AG04449 (cell line): Measurements from ENCODE around the gene RGS14.

Experiments
- CTCF ChIA-PET: fragments of 350-600 bp; formaldehyde crosslinking; extraction: SDS; loops from one replicate; lab custom pipeline; 2021; ENCODE audit warnings: antibody characterized with exemption; lab: Yijun Ruan, JAX
- POLR2A ChIA-PET: fragments of 400-600, 350-600 bp; formaldehyde crosslinking; extraction: SDS; loops from one replicate; lab custom pipeline; 2020; ENCODE audit warnings: antibody characterized with exemption, inconsistent platforms; lab: Yijun Ruan, JAX
- DNase-seq: peaks from one replicate; pipeline ENCODE4 v3.0.0-alpha.2; 2010; ENCODE audit warnings: low read depth, low spot score
- H3K4me3 ChIP-seq: 2 replicates; pipeline ENCODE4 v1.5.1; 2011; ENCODE audit warnings: low read depth, mild to moderate bottlenecking, control low read depth, low read length
- CTCF ChIP-seq: IDR thresholded peaks from one replicate; pipeline ENCODE4 v1.5.1; 2011; ENCODE audit warnings: mild to moderate bottlenecking, moderate library complexity, low read length, control low read depth, inconsistent platforms; ENCODE audit not compliant: insufficient read depth; ENCODE audit errors: missing control alignments

RGS14 gene

GRCh38 chr5:177393206-177393765 lies 35.6 kb downstream of the RGS14 start:
- ChIA-PET CTCF (interaction anchor here (1.0 to 35.1 kb wide), 6 partner anchors 3 to 280 kb away, joined by 3 to 853 read pairs (median 230); partner anchors contain the start of genes F12, GRK6, PFN3 and PRR7), POLR2A (no interaction called here)
- H3K4me3 ChIP-seq = no peak overlapping the region
- no peak for DNase-seq
- no peak for TF ChIP-seq CTCF

- no peak for DNase-seq
- ChIA-PET CTCF (interaction anchor here (0.9 to 35.1 kb wide), 4 partner anchors 2 to 107 kb away, joined by 3 to 853 read pairs (median 632); partner anchors contain the start of genes F12, PFN3, PRR7 and SLC34A1), POLR2A (no interaction called here)
- H3K4me3 ChIP-seq = no peak overlapping the region
- TF ChIP-seq CTCF = no peak
Observed at GRCh38 chr5:177393990-177394389, 36.3 kb downstream of the RGS14 start.

- TF ChIP-seq CTCF = no peak
- no peak for DNase-seq
- ChIA-PET CTCF (interaction anchor here (9.4 to 35.1 kb wide), 3 partner anchors 0 to 51 kb away, joined by 412 to 853 read pairs (median 853); partner anchors contain the start of genes F12, PFN3, PRR7 and SLC34A1), POLR2A (no interaction called here)
- H3K4me3 ChIP-seq = no peak overlapping the region
Observed at GRCh38 chr5:177396078-177396477, 38.4 kb downstream of the RGS14 start.

GRCh38 chr5:177396807-177397206 lies 39.1 kb downstream of the RGS14 start:
- POLR2A ChIA-PET = no interaction called here
- H3K4me3 ChIP-seq = no peak overlapping the region
- CTCF ChIA-PET = interaction anchor here (31.8 to 35.1 kb wide), 2 partner anchors 1 to 17 kb away, joined by 853 read pairs; partner anchors contain the start of genes F12, PFN3 and SLC34A1
- TF ChIP-seq CTCF = no peak
- no peak for DNase-seq

GRCh38 chr5:177397875-177398390 lies 40.2 kb downstream of the RGS14 start:
- POLR2A ChIA-PET = no interaction called here
- no peak for TF ChIP-seq CTCF
- no peak for DNase-seq
- H3K4me3 ChIP-seq = no peak overlapping the region
- CTCF ChIA-PET = interaction anchor here (31.8 to 35.1 kb wide), 2 partner anchors 2 to 18 kb away, joined by 853 read pairs; partner anchors contain the start of genes F12, PFN3 and SLC34A1

GRCh38 chr5:177399997-177400868 lies 42.5 kb downstream of the RGS14 start, which contains the start of gene PFN3:
Gene PFN3 (minus strand): TSS chr5:177400661. CDS start chr5:177400576, 85 bp downstream.
- CTCF ChIA-PET = interaction anchor here (4.1 to 31.8 kb wide), 5 partner anchors 16 to 286 kb away, joined by 29 to 853 read pairs (median 94); partner anchors contain the start of genes PRR7 and SLC34A1
- no peak for TF ChIP-seq CTCF
- DNase-seq = no peak
- POLR2A ChIA-PET = no interaction called here
- no peak within 1 kb of the TSS for H3K4me3 ChIP-seq
